Neural cell (in vitro differentiated cells): Measurements from ENCODE around the gene THYN1. TPM values are rescaled to one million over a fixed set of nuclear protein-coding genes. Genes with fewer than 3 reads are reported as not detected.

ENCODE experiments used
- H2AFZ ChIP-seq: fragments of 200-600, 300-800 bp; sonication (generic), shearing (Covaris generic); 2 replicates; pipeline ENCODE4 v1.6.0; 2014; ENCODE audit warnings: low read depth, mild to moderate bottlenecking, antibody characterized with exemption, low read length, moderate library complexity
- H3F3A ChIP-seq: fragments of 200-600 bp; shearing (Covaris generic); 2 replicates; pipeline ENCODE4 v1.6.1; 2016; ENCODE audit warnings: mild to moderate bottlenecking, moderate library complexity, mixed read lengths, antibody characterized with exemption, low read length; ENCODE audit not compliant: insufficient read depth, poor library complexity, severe bottlenecking
- H3K27ac ChIP-seq: fragments of 200-600, 300-800 bp; sonication (generic), shearing (Covaris generic); 2 replicates; pipeline ENCODE4 v1.5.1; 2014; ENCODE audit warnings: mild to moderate bottlenecking, low read length, moderate library complexity
- H3K27me3 ChIP-seq: fragments of 300-800, 200-600 bp; sonication (generic), shearing (Covaris generic); 2 replicates; pipeline ENCODE4 v1.6.0; 2014; ENCODE audit warnings: mild to moderate bottlenecking, low read depth, low read length, moderate library complexity; ENCODE audit not compliant: insufficient read depth
- H3K36me3 ChIP-seq: fragments of 300-800, 200-600 bp; sonication (generic), shearing (Covaris generic); 2 replicates; pipeline ENCODE4 v1.5.1; 2014; ENCODE audit warnings: mild to moderate bottlenecking, antibody characterized with exemption, low read length, moderate library complexity; ENCODE audit not compliant: insufficient read depth
- H3K4me2 ChIP-seq: fragments of 300-800, 200-600 bp; sonication (generic), shearing (Covaris generic); 2 replicates; pipeline ENCODE4 v1.6.0; 2014; ENCODE audit warnings: mild to moderate bottlenecking, low read length
- H3K4me3 ChIP-seq: fragments of 300-800, 200-600 bp; sonication (generic), shearing (Covaris generic); 2 replicates; pipeline ENCODE4 v1.5.1; 2014; ENCODE audit warnings: mild to moderate bottlenecking, low read length, moderate library complexity
- H3K79me2 ChIP-seq: fragments of 200-600 bp; shearing (Covaris generic); replicated peaks from 2 replicates; pipeline ENCODE4 v1.6.0; 2014; ENCODE audit warnings: mild to moderate bottlenecking, low read length, moderate library complexity; ENCODE audit not compliant: insufficient read depth
- H3K9ac ChIP-seq: fragments of 300-800, 200-600 bp; sonication (generic), shearing (Covaris generic); 2 replicates; pipeline ENCODE4 v1.6.1; 2016; ENCODE audit warnings: mild to moderate bottlenecking, low read length, mixed read lengths
- H3K9me2 ChIP-seq: fragments of 200-600 bp; shearing (Covaris generic); 2 replicates; pipeline ENCODE4 v1.6.1; 2016; ENCODE audit warnings: mild to moderate bottlenecking, low read length, mixed read lengths; ENCODE audit not compliant: insufficient read depth
- H3K9me3 ChIP-seq: fragments of 200-600, 300-800 bp; sonication (generic), shearing (Covaris generic); 2 replicates; pipeline ENCODE4 v1.6.1; 2016; ENCODE audit warnings: mild to moderate bottlenecking, mixed run types, low read length, moderate library complexity, mixed read lengths
- H4K20me1 ChIP-seq: fragments of 200-600 bp; shearing (Covaris generic); 2 replicates; pipeline ENCODE4 v1.6.1; 2016; ENCODE audit warnings: mild to moderate bottlenecking, mixed run types; ENCODE audit not compliant: insufficient read depth
- EP300 ChIP-seq: fragments of 450-650 bp; conservative IDR thresholded peaks from 2 replicates; pipeline ENCODE4 v1.6.1; 2014; ENCODE audit warnings: antibody characterized with exemption, mild to moderate bottlenecking, moderate library complexity; ENCODE audit not compliant: poor library complexity, severe bottlenecking
- EZH2 ChIP-seq: fragments of 200-600, 300-800 bp; shearing (Covaris generic), sonication (generic); IDR thresholded peaks from 2 replicates; pipeline ENCODE4 v1.6.1; 2014; ENCODE audit warnings: antibody characterized with exemption, low read length, borderline replicate concordance, mild to moderate bottlenecking; ENCODE audit not compliant: insufficient read depth, poor library complexity, severe bottlenecking
- MXI1 ChIP-seq: fragments of 450-650 bp; conservative IDR thresholded peaks from 2 replicates; pipeline ENCODE4 v1.6.1; 2014; ENCODE audit warnings: antibody characterized with exemption, mild to moderate bottlenecking; ENCODE audit not compliant: poor library complexity, severe bottlenecking
- POLR2AphosphoS5 ChIP-seq: IDR thresholded peaks from 2 replicates; pipeline ENCODE4 v1.6.1; 2012
- RAD21 ChIP-seq: fragments of 450-650 bp; conservative IDR thresholded peaks from 2 replicates; pipeline ENCODE4 v1.6.1; 2014; ENCODE audit warnings: antibody characterized with exemption, mild to moderate bottlenecking, moderate library complexity
- REST ChIP-seq: IDR thresholded peaks from 2 replicates; pipeline ENCODE4 v1.6.1; 2012; ENCODE audit warnings: borderline replicate concordance
- SMC3 ChIP-seq: fragments of 450-650 bp; conservative IDR thresholded peaks from 2 replicates; pipeline ENCODE4 v1.6.1; 2014; ENCODE audit warnings: antibody characterized with exemption, mild to moderate bottlenecking, moderate library complexity; ENCODE audit not compliant: poor library complexity
- TAF1 ChIP-seq: IDR thresholded peaks from 2 replicates; pipeline ENCODE4 v1.6.1; 2012; ENCODE audit warnings: low read depth
- polyA plus RNA-seq: library from polyadenylated mRNA; depleted of rRNA; stranded (reverse); fragments of >200 nt; gene quantifications from 2 replicates; pipeline ENCODE4 v1.2.3, GENCODE V29; 2014
- TF ChIP-seq, protein P1 (sequence below): fragments of 450-650 bp; IDR thresholded peaks from 2 replicates; pipeline ENCODE4 v1.5.1; 2014; ENCODE audit warnings: antibody characterized with exemption, mild to moderate bottlenecking, moderate library complexity; ENCODE audit not compliant: poor library complexity, severe bottlenecking

Gene THYN1
- polyA plus RNA-seq, 1 donor from 2014 or later = 164 TPM

DNA sequence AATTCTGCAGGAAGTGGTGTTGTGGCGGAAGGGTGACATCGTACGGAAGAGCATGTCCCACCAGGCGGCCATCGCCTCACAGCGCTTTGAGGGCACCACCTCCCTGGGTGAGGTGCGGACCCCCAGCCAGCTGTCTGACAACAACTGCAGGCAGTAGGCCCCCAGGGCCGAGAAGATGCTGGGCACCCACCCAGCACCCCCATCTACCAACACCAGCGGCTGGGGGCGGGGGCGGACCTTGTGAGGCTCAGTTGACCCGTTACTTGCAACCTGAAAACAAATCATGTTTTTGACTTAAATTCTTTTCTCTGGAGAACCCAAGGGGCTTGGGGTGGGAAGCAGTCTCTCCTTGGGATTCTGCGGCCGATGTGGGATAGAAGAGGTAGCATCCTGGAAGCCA lies 7.7 kb downstream of the THYN1 start:
- Histone ChIP-seq H3K9me2 (no peaks in the 10 kb centered on the region), H2AFZ (no peak overlapping the region), H3K4me2 (no peak overlapping the region), H3K36me3 (peaks cover 12% of the 10 kb centered on the region), H3K27me3 (no peaks in the 10 kb centered on the region), H3K79me2 (no peaks in the 10 kb centered on the region), H3K4me3 (no peak overlapping the region), H3K9ac (no peak overlapping the region), H3K27ac (no peak overlapping the region), H3F3A (no peaks in the 10 kb centered on the region), H3K9me3 (no peaks in the 10 kb centered on the region), H4K20me1 (no peaks in the 10 kb centered on the region)
- TF ChIP-seq, protein P1, sequence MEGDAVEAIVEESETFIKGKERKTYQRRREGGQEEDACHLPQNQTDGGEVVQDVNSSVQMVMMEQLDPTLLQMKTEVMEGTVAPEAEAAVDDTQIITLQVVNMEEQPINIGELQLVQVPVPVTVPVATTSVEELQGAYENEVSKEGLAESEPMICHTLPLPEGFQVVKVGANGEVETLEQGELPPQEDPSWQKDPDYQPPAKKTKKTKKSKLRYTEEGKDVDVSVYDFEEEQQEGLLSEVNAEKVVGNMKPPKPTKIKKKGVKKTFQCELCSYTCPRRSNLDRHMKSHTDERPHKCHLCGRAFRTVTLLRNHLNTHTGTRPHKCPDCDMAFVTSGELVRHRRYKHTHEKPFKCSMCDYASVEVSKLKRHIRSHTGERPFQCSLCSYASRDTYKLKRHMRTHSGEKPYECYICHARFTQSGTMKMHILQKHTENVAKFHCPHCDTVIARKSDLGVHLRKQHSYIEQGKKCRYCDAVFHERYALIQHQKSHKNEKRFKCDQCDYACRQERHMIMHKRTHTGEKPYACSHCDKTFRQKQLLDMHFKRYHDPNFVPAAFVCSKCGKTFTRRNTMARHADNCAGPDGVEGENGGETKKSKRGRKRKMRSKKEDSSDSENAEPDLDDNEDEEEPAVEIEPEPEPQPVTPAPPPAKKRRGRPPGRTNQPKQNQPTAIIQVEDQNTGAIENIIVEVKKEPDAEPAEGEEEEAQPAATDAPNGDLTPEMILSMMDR = no peak
- no peak for TF ChIP-seq MXI1
- TF ChIP-seq TAF1 = no peak
- TF ChIP-seq EZH2 = no peak
- TF ChIP-seq POLR2AphosphoS5 = no peak
- TF ChIP-seq EP300 = no peak
- no peak for TF ChIP-seq REST
- no peak for TF ChIP-seq SMC3
- TF ChIP-seq RAD21 = no peak

GRCh38 chr11:134244593-134244992 lies 8.6 kb downstream of the THYN1 start:
- H3K9ac ChIP-seq = no peak overlapping the region
- no peaks in the 10 kb centered on the region for H3K9me2 ChIP-seq
- H3K4me2 ChIP-seq = no peak overlapping the region
- H2AFZ ChIP-seq = no peak overlapping the region
- peaks cover 11% of the 10 kb centered on the region for H3K36me3 ChIP-seq
- no peaks in the 10 kb centered on the region for H3F3A ChIP-seq
- no peak for TF ChIP-seq MXI1
- no peak for TF ChIP-seq TAF1
- no peak for TF ChIP-seq REST
- no peak for TF ChIP-seq EP300
- H3K9me3 ChIP-seq = no peaks in the 10 kb centered on the region
- H3K27ac ChIP-seq = no peak overlapping the region
- H3K4me3 ChIP-seq = no peak overlapping the region
- H3K27me3 ChIP-seq = no peaks in the 10 kb centered on the region
- H3K79me2 ChIP-seq = no peaks in the 10 kb centered on the region
- H4K20me1 ChIP-seq = no peaks in the 10 kb centered on the region
